SK-N-SH treated with all-trans-retinoic acid at 6 μM for 48 hours (cell line): ENCODE data around the gene ANKDD1B.
"Not testable (repeated sequence)": the region's sequence is repeated elsewhere in the genome, so short reads cannot be mapped to it uniquely, and the experiment has no call there.

Source experiments
- ATAC-seq: fragments of 200-7000 bp; cut with Tn5 transposase; 3 replicates; pipeline ENCODE4 v1.9.1; 2020; ENCODE audit warnings: mild to moderate bottlenecking, moderate library complexity
- ARNTL ChIP-seq: fragments of 450-650 bp; formaldehyde crosslinking; IDR thresholded peaks from 2 replicates; pipeline ENCODE4 v1.5.0; 2020; ENCODE audit warnings: low read depth, mild to moderate bottlenecking, moderate library complexity, borderline replicate concordance
- ESRRG ChIP-seq: fragments of 250-450 bp; sonication (Bioruptor Pico); IDR thresholded peaks from 2 replicates; pipeline ENCODE4 v1.6.1; 2021; ENCODE audit warnings: mild to moderate bottlenecking
- GLIS3 ChIP-seq: fragments of 250-450 bp; sonication (Bioruptor Pico); IDR thresholded peaks from 2 replicates; pipeline ENCODE4 v1.5.0; 2020; ENCODE audit warnings: mild to moderate bottlenecking, moderate library complexity
- ISL1 ChIP-seq: fragments of 250-450 bp; sonication (Bioruptor Pico); IDR thresholded peaks from 2 replicates; pipeline ENCODE4 v2.1.2; 2022; ENCODE audit warnings: mild to moderate bottlenecking, moderate library complexity
- OSR1 ChIP-seq: fragments of 250-450 bp; sonication (Bioruptor Pico); IDR thresholded peaks from 2 replicates; pipeline ENCODE4 v1.8.0; 2022; ENCODE audit warnings: moderate library complexity, mild to moderate bottlenecking, inconsistent platforms
- PPARA ChIP-seq: fragments of 250-450 bp; sonication (Bioruptor Pico); IDR thresholded peaks from 2 replicates; pipeline ENCODE4 v1.5.0; 2020; ENCODE audit warnings: mild to moderate bottlenecking, borderline replicate concordance
- RARB ChIP-seq: fragments of 250-450 bp; sonication (Bioruptor Pico); IDR thresholded peaks from 2 replicates; pipeline ENCODE4 v1.8.0; 2021; ENCODE audit warnings: mild to moderate bottlenecking, moderate library complexity
- SNAI2 ChIP-seq: fragments of 250-450 bp; sonication (Bioruptor Pico); IDR thresholded peaks from 2 replicates; pipeline ENCODE4 v1.5.0; 2020; ENCODE audit warnings: mild to moderate bottlenecking, moderate library complexity
- TCF4 ChIP-seq: fragments of 250-450 bp; sonication (Bioruptor Pico); IDR thresholded peaks from 2 replicates; pipeline ENCODE4 v1.8.0; 2021; ENCODE audit warnings: mild to moderate bottlenecking, moderate library complexity, borderline replicate concordance
- TOX ChIP-seq: fragments of 250-450 bp; sonication (Bioruptor Pico); IDR thresholded peaks from 2 replicates; pipeline ENCODE4 v1.8.0; 2021; ENCODE audit warnings: mild to moderate bottlenecking, moderate library complexity, borderline replicate concordance
- ZC3H10 ChIP-seq: fragments of 250-450 bp; sonication (Bioruptor Pico); IDR thresholded peaks from 2 replicates; pipeline ENCODE4 v1.5.1; 2021; ENCODE audit warnings: mild to moderate bottlenecking, moderate library complexity
- ZFP3 ChIP-seq: fragments of 250-450 bp; sonication (Bioruptor Pico); IDR thresholded peaks from 2 replicates; pipeline ENCODE4 v1.5.0; 2020; ENCODE audit warnings: mild to moderate bottlenecking, moderate library complexity
- ZFP30 ChIP-seq: fragments of 450-650 bp; formaldehyde crosslinking; IDR thresholded peaks from 2 replicates; pipeline ENCODE4 v1.5.0; 2022; ENCODE audit warnings: mild to moderate bottlenecking, moderate library complexity
- ZNF565 ChIP-seq: fragments of 450-650 bp; formaldehyde crosslinking; conservative IDR thresholded peaks from 2 replicates; pipeline ENCODE4 v1.5.0; 2020; ENCODE audit warnings: low read depth, mild to moderate bottlenecking, moderate library complexity
- ZNF70 ChIP-seq: fragments of 450-650 bp; formaldehyde crosslinking; IDR thresholded peaks from 2 replicates; pipeline ENCODE4 v1.5.0; 2020; ENCODE audit warnings: mild to moderate bottlenecking, moderate library complexity
- ZNF8 ChIP-seq: fragments of 450-650 bp; formaldehyde crosslinking; IDR thresholded peaks from 2 replicates; pipeline ENCODE4 v1.5.0; 2020; ENCODE audit warnings: mild to moderate bottlenecking, moderate library complexity
- TF ChIP-seq, protein P1 (sequence below): fragments of 250-450 bp; sonication (Bioruptor Pico); IDR thresholded peaks from 2 replicates; pipeline ENCODE4 v1.8.0; 2020; ENCODE audit warnings: mild to moderate bottlenecking, moderate library complexity, borderline replicate concordance
- TF ChIP-seq, protein P2 (sequence below): fragments of 250-450 bp; sonication (Bioruptor Pico); IDR thresholded peaks from 2 replicates; pipeline ENCODE4 v1.5.1; 2020; ENCODE audit warnings: low read depth, mild to moderate bottlenecking, moderate library complexity
- TF ChIP-seq, protein P3 (sequence below): fragments of 250-450 bp; sonication (Bioruptor Pico); IDR thresholded peaks from 2 replicates; pipeline ENCODE4 v1.5.1; 2021; ENCODE audit warnings: mild to moderate bottlenecking, moderate library complexity

The ANKDD1B gene

DNA sequence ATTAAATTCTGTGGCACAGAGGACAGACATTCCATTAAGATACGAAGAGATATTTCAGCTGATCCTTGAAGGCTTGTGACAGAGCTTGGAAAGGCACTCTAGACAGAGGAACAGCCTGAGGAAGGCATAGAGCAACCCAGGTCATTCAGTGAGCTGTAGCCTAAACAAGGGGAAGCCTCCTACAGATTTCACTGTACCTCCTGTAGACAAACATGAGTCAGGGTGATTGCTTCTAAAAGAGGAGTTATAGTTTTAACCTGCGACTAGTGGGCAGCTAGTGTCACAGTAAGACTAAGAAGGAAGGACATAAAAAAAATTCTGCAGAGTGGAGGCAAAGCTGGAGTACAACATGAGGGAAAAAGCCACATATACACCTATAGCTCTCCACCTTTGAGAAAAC lies 43.5 kb upstream of the ANKDD1B start:
- TF ChIP-seq GLIS3 (CRISPR knock-in tag) (no peak), ISL1 (CRISPR knock-in tag) (peak; percentile 77)
- ATAC-seq, result peak; percentile 72

DNA sequence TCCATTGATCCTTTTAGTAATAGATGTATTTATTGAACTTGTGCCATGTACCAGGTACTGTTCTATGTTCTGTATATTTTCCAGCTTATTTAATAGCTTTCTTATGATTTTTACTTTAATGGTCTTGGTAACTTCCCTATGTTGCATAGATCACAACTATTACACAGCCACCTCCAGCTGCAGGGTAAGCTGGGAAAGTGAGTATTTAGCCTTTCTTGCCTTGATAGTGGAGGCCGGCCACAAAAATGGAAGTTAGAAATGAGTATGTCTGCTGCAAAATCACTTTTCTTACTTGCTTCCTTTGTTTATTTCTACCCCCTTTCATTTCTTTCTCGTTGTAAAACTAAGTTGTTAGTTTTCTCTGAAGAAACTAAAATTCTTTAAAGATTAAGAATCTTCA lies 43.1 kb upstream of the ANKDD1B start:
- no peak for ATAC-seq
- TF ChIP-seq, protein P1, sequence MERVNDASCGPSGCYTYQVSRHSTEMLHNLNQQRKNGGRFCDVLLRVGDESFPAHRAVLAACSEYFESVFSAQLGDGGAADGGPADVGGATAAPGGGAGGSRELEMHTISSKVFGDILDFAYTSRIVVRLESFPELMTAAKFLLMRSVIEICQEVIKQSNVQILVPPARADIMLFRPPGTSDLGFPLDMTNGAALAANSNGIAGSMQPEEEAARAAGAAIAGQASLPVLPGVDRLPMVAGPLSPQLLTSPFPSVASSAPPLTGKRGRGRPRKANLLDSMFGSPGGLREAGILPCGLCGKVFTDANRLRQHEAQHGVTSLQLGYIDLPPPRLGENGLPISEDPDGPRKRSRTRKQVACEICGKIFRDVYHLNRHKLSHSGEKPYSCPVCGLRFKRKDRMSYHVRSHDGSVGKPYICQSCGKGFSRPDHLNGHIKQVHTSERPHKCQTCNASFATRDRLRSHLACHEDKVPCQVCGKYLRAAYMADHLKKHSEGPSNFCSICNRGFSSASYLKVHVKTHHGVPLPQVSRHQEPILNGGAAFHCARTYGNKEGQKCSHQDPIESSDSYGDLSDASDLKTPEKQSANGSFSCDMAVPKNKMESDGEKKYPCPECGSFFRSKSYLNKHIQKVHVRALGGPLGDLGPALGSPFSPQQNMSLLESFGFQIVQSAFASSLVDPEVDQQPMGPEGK (CRISPR knock-in tag), result no peak
- TF ChIP-seq GLIS3 (CRISPR knock-in tag) (no peak), ZNF8 (no peak), ZC3H10 (CRISPR knock-in tag) (no peak), PPARA (no peak), ZNF70 (CRISPR knock-in tag) (no peak)
- TF ChIP-seq, protein P2, sequence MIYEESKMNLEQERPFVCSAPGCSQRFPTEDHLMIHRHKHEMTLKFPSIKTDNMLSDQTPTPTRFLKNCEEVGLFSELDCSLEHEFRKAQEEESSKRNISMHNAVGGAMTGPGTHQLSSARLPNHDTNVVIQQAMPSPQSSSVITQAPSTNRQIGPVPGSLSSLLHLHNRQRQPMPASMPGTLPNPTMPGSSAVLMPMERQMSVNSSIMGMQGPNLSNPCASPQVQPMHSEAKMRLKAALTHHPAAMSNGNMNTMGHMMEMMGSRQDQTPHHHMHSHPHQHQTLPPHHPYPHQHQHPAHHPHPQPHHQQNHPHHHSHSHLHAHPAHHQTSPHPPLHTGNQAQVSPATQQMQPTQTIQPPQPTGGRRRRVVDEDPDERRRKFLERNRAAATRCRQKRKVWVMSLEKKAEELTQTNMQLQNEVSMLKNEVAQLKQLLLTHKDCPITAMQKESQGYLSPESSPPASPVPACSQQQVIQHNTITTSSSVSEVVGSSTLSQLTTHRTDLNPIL (CRISPR knock-in tag), result no peak
- TF ChIP-seq, protein P3, sequence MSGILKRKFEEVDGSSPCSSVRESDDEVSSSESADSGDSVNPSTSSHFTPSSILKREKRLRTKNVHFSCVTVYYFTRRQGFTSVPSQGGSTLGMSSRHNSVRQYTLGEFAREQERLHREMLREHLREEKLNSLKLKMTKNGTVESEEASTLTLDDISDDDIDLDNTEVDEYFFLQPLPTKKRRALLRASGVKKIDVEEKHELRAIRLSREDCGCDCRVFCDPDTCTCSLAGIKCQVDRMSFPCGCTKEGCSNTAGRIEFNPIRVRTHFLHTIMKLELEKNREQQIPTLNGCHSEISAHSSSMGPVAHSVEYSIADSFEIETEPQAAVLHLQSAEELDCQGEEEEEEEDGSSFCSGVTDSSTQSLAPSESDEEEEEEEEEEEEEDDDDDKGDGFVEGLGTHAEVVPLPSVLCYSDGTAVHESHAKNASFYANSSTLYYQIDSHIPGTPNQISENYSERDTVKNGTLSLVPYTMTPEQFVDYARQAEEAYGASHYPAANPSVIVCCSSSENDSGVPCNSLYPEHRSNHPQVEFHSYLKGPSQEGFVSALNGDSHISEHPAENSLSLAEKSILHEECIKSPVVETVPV, result no peak

DNA sequence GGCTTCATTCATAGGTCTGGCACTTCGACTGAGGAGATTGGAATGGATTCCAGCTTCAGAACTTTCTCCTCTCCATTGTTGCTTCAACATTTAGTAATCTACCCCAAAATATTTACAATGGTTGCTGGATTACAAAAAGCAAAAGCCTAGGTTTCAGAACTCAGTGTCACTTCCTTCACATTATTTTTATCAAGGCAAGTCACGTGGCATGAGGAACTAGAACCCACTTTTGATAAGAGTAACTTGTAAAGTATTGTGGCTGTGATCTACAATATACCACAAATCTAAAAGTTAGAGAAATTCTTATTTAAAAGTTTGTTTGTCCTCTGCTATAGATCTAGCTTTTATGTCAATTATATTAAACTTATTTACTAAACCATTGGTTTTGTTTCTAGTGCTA lies 39.7 kb upstream of the ANKDD1B start:
- ATAC-seq, result no peak
- TF ChIP-seq TCF4 (no peak), ZFP30 (no peak), GLIS3 (CRISPR knock-in tag) (no peak), ARNTL (CRISPR knock-in tag) (no peak)
- TF ChIP-seq, protein P2 (CRISPR knock-in tag), result no peak

DNA sequence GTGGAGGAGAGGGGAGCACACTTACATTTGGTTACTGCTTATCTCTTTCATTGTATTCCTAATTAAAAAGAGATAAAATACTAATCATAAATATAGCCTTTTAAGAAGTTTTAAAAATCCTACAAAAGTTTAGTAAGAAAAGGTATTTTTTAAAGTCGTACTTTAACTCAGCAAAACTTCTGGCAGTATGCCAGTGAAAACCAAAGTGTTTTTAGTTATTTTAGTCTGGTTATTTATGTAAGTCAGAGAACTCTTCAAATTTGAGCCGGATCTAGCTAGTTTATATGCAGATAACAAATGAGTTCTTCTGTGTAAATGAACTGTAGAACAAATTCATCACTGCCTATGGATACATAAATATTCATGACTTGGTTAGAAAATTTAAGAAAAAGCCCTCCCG lies 36.5 kb upstream of the ANKDD1B start:
- ATAC-seq, result no peak
- TF ChIP-seq ZC3H10 (CRISPR knock-in tag), result no peak
- TF ChIP-seq RARB (CRISPR knock-in tag), result no peak
- TF ChIP-seq ARNTL (CRISPR knock-in tag), result no peak
- TF ChIP-seq ZNF8, result no peak
- TF ChIP-seq ZFP30, result no peak
- TF ChIP-seq, protein P3, result no peak
- TF ChIP-seq, protein P2 (CRISPR knock-in tag), result no peak
- TF ChIP-seq SNAI2 (CRISPR knock-in tag), result no peak
- TF ChIP-seq GLIS3 (CRISPR knock-in tag), result no peak
- no peak for TF ChIP-seq ESRRG (CRISPR knock-in tag)
- no peak for TF ChIP-seq TOX (CRISPR knock-in tag)
- TF ChIP-seq ZFP3 (CRISPR knock-in tag), result no peak
- TF ChIP-seq ZNF565 (CRISPR knock-in tag), result no peak
- TF ChIP-seq, protein P1 (CRISPR knock-in tag), result no peak
- no peak for TF ChIP-seq OSR1 (CRISPR knock-in tag)

DNA sequence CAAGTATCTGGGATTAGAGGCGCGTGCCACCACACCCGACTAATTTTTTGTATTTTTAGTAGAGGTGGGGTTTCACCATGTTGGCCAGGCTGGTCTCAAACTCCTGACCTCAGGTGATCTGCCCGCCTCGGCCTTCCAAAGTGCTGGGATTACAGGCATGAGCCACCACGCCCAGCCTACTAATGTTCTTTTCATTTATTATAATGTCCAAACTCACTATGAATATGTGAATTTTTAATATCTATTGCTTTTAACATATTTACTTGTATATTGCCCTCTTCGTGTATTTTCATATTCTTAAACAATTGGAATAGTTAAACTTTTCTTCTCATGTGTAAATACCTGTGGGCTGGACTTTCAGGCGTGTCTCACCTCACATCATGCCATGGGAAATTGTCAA lies 33.0 kb upstream of the ANKDD1B start:
- not testable (repeated sequence) for ATAC-seq
